ENCODE measurements around the gene LRRN1. TPM values are rescaled to one million over a fixed set of nuclear protein-coding genes. Genes with fewer than 3 reads are reported as not detected.

LRRN1 gene
- total and polyA plus RNA-seq, 9 donors: 26.6 to 133 (median 78.5) TPM

DNA sequence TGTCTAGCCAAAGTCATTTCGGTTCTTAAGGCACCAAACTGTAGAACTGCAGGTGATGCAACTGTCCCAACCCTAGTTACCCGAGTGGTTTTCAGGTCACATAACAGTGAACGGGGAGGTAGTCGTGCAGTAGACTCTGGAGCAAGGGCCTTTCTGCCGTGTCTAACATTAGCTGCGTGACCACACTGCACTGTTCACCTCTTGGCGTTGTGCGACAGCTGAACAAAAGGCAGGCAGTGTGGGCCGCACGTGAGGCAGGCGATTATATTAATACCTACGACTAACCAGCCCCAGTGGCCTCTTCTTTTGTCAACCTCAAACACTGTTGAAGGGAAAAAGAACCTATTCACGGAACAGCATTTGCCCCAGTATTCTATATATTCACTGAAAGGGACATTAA is 2.8 kb downstream of the LRRN1 start:
- Histone ChIP-seq H3K36me3 (ENCODE audit: control insufficient read depth, insufficient read depth, low read length) (no peaks in the 10 kb centered on the region), H3K9me3 (replicated peaks; ENCODE audit: control insufficient read depth, low read depth, low read length) (no peaks in the 10 kb centered on the region), H3K4me3 (ENCODE audit: low read length) (peak overlapping the region; percentile 66), H3K4me1 (ENCODE audit: control insufficient read depth, insufficient read depth, low read length) (peaks cover 14% of the 10 kb centered on the region), H3K27me3 (ENCODE audit: control insufficient read depth, insufficient read depth, low read length) (peaks cover 41% of the 10 kb centered on the region), H3K27ac (ENCODE audit: low read length) (no peak overlapping the region)
- no peak for DNase-seq
- 57% methylated on average over 8 of the region's 13 CpGs for WGBS (ENCODE audit: insufficient coverage)

DNA sequence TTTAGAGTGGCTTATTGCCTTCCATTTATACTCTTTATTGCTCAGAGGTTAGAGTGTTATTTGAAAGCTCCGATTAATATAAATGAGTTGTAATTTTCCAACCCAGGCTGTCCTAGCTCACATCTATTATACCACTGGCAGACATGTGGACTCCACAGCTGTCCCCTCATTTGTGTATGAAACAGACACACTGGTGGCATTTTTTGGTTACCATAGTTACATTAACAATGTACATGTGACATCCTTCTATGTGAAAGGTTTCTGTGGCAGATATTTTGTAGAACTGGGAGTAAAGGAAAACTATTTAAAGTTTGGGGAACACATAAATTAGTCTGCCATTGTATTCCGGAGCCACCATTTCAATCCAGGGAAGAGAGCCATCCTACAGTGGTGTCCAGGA is 5.3 kb downstream of the LRRN1 start:
- 80% methylated on average over 1 of the region's 2 CpGs for WGBS (ENCODE audit: insufficient coverage)
- H3K9me3 ChIP-seq (replicated peaks; ENCODE audit: control insufficient read depth, low read depth, low read length): no peaks in the 10 kb centered on the region
- no peaks in the 10 kb centered on the region for H3K36me3 ChIP-seq (ENCODE audit: control insufficient read depth, insufficient read depth, low read length)
- H3K27me3 ChIP-seq (ENCODE audit: control insufficient read depth, insufficient read depth, low read length): peaks cover 25% of the 10 kb centered on the region
- no peak overlapping the region for H3K27ac ChIP-seq (ENCODE audit: low read length)
- no peak overlapping the region for H3K4me3 ChIP-seq (ENCODE audit: low read length)
- no peak for DNase-seq
- peaks cover 8% of the 10 kb centered on the region for H3K4me1 ChIP-seq (ENCODE audit: control insufficient read depth, insufficient read depth, low read length)

DNA sequence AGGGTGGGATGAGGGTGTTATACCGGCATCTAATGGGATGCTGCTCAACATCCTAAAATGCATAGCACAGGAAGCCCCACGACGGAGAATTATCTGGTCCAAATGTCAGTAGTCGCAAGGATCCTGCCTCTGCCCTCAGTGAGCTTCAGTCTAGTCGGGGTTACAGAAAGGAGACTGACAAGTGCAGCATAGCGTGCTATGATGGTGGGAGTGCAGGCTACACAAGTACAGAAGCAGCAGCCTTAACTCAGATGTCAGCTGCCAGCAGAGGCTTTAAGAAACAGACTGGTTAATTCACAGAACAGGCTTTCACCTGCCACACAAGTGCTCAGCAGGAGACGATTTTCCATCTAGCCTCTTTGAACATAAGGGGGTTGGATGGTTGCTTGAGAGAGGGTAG is 6.9 kb downstream of the LRRN1 start:
- no peak for DNase-seq
- Histone ChIP-seq H3K27ac (ENCODE audit: low read length) (no peak overlapping the region), H3K27me3 (ENCODE audit: control insufficient read depth, insufficient read depth, low read length) (peaks cover 10% of the 10 kb centered on the region), H3K4me3 (ENCODE audit: low read length) (no peak overlapping the region), H3K4me1 (ENCODE audit: control insufficient read depth, insufficient read depth, low read length) (peaks cover 2% of the 10 kb centered on the region), H3K9me3 (replicated peaks; ENCODE audit: control insufficient read depth, low read depth, low read length) (no peaks in the 10 kb centered on the region), H3K36me3 (ENCODE audit: control insufficient read depth, insufficient read depth, low read length) (no peaks in the 10 kb centered on the region)
- WGBS (ENCODE audit: insufficient coverage): 92% methylated on average over 7 of the region's 7 CpGs

DNA sequence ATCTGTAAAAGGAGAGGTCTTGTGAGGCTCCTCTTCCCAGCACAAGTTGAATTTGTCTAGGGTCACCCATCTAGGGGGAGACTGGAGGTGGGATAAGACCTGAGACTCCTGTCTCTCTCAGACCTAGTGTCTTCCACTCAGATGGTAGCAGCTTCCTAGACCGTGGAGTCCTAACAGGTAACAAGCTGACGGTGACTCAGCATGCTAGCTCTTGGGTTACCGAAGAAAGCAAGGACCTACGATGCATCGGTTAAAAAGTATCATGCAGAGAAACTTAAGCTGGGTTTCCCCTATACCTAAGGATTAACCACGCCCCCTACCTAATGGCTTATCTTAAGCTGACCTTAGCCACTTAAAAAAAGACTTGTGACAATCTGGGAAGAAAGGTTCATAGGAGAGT is 7.6 kb downstream of the LRRN1 start:
- no peak for DNase-seq
- H3K27ac ChIP-seq (ENCODE audit: low read length): no peak overlapping the region
- peaks cover 5% of the 10 kb centered on the region for H3K27me3 ChIP-seq (ENCODE audit: control insufficient read depth, insufficient read depth, low read length)
- no peaks in the 10 kb centered on the region for H3K36me3 ChIP-seq (ENCODE audit: control insufficient read depth, insufficient read depth, low read length)
- no peaks in the 10 kb centered on the region for H3K9me3 ChIP-seq (replicated peaks; ENCODE audit: control insufficient read depth, low read depth, low read length)
- no peak overlapping the region for H3K4me3 ChIP-seq (ENCODE audit: low read length)
- WGBS (ENCODE audit: insufficient coverage): 92% methylated on average over 2 of the region's 6 CpGs
- no peaks in the 10 kb centered on the region for H3K4me1 ChIP-seq (ENCODE audit: control insufficient read depth, insufficient read depth, low read length)

DNA sequence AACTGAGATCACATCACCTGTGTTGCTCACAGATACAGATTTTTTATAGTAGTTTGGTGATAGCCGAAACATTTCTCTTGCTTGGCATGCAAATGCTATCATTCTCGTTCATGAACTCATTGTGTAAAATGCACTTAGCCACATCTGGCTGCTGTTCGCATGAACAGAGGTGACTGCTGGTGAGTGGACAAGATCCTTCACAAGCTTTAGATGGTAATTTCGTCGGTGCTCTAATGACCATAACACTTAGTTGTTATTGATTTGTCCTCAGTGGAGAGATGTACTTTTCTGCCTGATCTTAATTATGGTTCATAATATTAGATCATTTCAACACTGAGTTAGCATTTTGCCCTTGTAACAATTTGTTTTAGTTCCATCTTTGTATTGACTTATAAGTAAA is 13.8 kb downstream of the LRRN1 start:
- no peak overlapping the region for H3K4me3 ChIP-seq (ENCODE audit: low read length)
- H3K4me1 ChIP-seq (ENCODE audit: control insufficient read depth, insufficient read depth, low read length): no peaks in the 10 kb centered on the region
- DNase-seq: no peak
- H3K27ac ChIP-seq (ENCODE audit: low read length): no peak overlapping the region
- no peaks in the 10 kb centered on the region for H3K9me3 ChIP-seq (replicated peaks; ENCODE audit: control insufficient read depth, low read depth, low read length)
- peaks cover 4% of the 10 kb centered on the region for H3K36me3 ChIP-seq (ENCODE audit: control insufficient read depth, insufficient read depth, low read length)
- H3K27me3 ChIP-seq (ENCODE audit: control insufficient read depth, insufficient read depth, low read length): no peaks in the 10 kb centered on the region
- 65% methylated on average over 2 of the region's 5 CpGs for WGBS (ENCODE audit: insufficient coverage)

DNA sequence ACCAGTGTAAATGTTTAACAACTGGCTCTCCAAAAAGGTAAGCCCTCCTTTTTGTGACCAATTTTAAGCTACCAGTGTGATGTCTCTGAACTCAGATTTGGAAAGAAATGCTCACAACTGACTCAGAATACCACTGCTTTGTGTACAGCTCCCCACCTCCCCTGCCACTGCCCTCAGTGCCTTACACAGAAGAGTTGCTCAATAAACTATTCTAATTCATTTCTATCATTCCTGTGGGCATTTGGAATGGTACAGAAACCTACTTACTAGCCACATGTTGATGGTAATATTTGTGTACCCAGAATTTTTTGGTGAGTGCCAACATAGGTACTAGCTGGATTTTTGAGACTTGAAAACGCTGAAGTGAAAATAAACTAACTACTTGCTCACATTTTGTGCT is 16.0 kb downstream of the LRRN1 start:
- peaks cover 6% of the 10 kb centered on the region for H3K36me3 ChIP-seq (ENCODE audit: control insufficient read depth, insufficient read depth, low read length)
- H3K27me3 ChIP-seq (ENCODE audit: control insufficient read depth, insufficient read depth, low read length): no peaks in the 10 kb centered on the region
- H3K27ac ChIP-seq (ENCODE audit: low read length): no peak overlapping the region
- no peaks in the 10 kb centered on the region for H3K9me3 ChIP-seq (replicated peaks; ENCODE audit: control insufficient read depth, low read depth, low read length)
- H3K4me1 ChIP-seq (ENCODE audit: control insufficient read depth, insufficient read depth, low read length): no peaks in the 10 kb centered on the region
- no peak for DNase-seq
- H3K4me3 ChIP-seq (ENCODE audit: low read length): no peak overlapping the region
- WGBS (ENCODE audit: insufficient coverage): no CpG with 5 or more reads among the region's 1 CpG

DNA sequence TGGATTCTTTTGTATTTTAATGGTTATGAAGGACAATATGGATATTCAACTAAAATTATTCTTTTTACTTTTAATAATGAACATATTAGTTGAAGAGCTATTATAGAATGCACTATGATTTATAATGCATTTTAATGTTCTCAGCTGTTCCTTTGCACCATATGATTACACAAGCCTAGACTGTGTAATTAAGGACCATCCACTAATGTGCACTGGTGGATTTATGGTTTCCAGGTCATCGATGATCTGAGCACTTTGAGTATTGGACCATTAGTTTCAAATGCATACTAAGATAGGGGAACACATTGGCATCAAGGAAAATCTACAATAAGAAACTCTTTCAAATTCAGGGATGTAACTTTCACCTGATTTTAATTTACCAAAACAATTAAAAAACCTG is 16.8 kb downstream of the LRRN1 start:
- no peak overlapping the region for H3K27ac ChIP-seq (ENCODE audit: low read length)
- no peaks in the 10 kb centered on the region for H3K27me3 ChIP-seq (ENCODE audit: control insufficient read depth, insufficient read depth, low read length)
- no CpG with 5 or more reads among the region's 1 CpG for WGBS (ENCODE audit: insufficient coverage)
- no peaks in the 10 kb centered on the region for H3K4me1 ChIP-seq (ENCODE audit: control insufficient read depth, insufficient read depth, low read length)
- no peak overlapping the region for H3K4me3 ChIP-seq (ENCODE audit: low read length)
- H3K36me3 ChIP-seq (ENCODE audit: control insufficient read depth, insufficient read depth, low read length): peaks cover 6% of the 10 kb centered on the region
- no peaks in the 10 kb centered on the region for H3K9me3 ChIP-seq (replicated peaks; ENCODE audit: control insufficient read depth, low read depth, low read length)
- DNase-seq: no peak

DNA sequence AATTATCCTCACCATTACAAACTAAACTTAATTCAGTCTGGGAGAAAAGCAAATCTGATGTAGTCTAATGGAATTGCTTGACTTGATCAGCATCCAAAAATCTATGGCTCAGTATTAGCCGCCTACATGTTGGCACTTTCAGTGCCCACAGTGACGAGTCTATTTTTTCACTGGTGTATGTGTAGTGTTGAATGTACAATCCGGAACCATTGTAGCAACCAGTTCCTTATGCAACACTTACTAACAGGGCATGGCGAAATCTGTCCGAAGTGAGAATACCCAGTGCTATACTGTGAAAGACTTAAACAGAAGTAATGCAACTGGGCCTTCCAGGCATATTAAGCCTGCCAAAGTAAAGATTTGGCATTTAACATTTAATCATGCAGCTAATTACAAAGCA is 18.6 kb downstream of the LRRN1 start:
- H3K36me3 ChIP-seq (ENCODE audit: control insufficient read depth, insufficient read depth, low read length): peaks cover 6% of the 10 kb centered on the region
- WGBS (ENCODE audit: insufficient coverage): 100% methylated on average over 2 of the region's 5 CpGs
- no peaks in the 10 kb centered on the region for H3K4me1 ChIP-seq (ENCODE audit: control insufficient read depth, insufficient read depth, low read length)
- DNase-seq: peak; percentile 22
- no peak overlapping the region for H3K4me3 ChIP-seq (ENCODE audit: low read length)
- no peak overlapping the region for H3K27ac ChIP-seq (ENCODE audit: low read length)
- H3K9me3 ChIP-seq (replicated peaks; ENCODE audit: control insufficient read depth, low read depth, low read length): no peaks in the 10 kb centered on the region
- H3K27me3 ChIP-seq (ENCODE audit: control insufficient read depth, insufficient read depth, low read length): no peaks in the 10 kb centered on the region

DNA sequence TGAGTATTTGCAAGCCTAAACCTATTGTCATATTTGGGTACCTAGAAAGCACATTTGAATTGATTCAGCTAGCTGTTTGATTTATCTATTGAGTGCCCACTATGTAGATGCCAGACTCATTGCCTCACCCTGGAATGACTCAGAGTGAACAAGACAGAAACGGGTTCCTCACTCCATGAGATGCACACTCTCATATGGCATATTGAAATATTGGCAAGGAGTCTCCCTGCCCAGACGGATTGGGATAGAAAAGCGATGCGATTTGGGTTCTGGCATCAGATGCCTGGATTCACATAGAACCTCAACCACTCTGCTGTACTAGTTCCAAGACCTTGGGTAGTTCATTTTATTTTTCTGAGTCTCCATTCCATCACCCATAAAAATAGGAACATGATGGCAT is 22.5 kb downstream of the LRRN1 start:
- DNase-seq: no peak
- H3K27me3 ChIP-seq (ENCODE audit: control insufficient read depth, insufficient read depth, low read length): no peaks in the 10 kb centered on the region
- no peak overlapping the region for H3K4me3 ChIP-seq (ENCODE audit: low read length)
- no peak overlapping the region for H3K27ac ChIP-seq (ENCODE audit: low read length)
- WGBS (ENCODE audit: insufficient coverage): 100% methylated on average over 2 of the region's 4 CpGs
- peaks cover 3% of the 10 kb centered on the region for H3K36me3 ChIP-seq (ENCODE audit: control insufficient read depth, insufficient read depth, low read length)
- H3K4me1 ChIP-seq (ENCODE audit: control insufficient read depth, insufficient read depth, low read length): no peaks in the 10 kb centered on the region
- H3K9me3 ChIP-seq (replicated peaks; ENCODE audit: control insufficient read depth, low read depth, low read length): no peaks in the 10 kb centered on the region

DNA sequence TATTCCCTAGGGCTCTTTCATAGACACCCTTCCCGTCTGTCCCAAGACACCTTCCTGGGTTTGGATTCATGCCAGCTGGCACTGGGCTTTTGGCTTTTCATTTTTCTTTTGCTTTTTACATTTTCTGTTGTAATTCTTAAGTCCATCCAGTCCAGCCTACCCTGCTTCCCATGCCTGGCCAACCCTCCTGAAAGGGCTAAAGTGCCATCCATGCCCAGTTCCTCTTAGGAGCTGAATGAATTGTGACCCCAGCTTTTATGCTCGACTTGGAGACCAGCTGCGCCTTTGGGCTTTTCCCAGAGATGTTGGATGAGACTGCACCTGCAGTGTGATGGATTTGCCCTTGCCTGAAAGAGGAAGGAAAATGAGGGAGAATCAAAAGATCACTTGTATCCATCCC is 25.8 kb downstream of the LRRN1 start:
- no peaks in the 10 kb centered on the region for H3K4me1 ChIP-seq (ENCODE audit: control insufficient read depth, insufficient read depth, low read length)
- no peak for DNase-seq
- no peaks in the 10 kb centered on the region for H3K9me3 ChIP-seq (replicated peaks; ENCODE audit: control insufficient read depth, low read depth, low read length)
- no peaks in the 10 kb centered on the region for H3K27me3 ChIP-seq (ENCODE audit: control insufficient read depth, insufficient read depth, low read length)
- H3K36me3 ChIP-seq (ENCODE audit: control insufficient read depth, insufficient read depth, low read length): no peaks in the 10 kb centered on the region
- no peak overlapping the region for H3K4me3 ChIP-seq (ENCODE audit: low read length)
- H3K27ac ChIP-seq (ENCODE audit: low read length): no peak overlapping the region
- 85% methylated on average over 2 of the region's 3 CpGs for WGBS (ENCODE audit: insufficient coverage)

DNA sequence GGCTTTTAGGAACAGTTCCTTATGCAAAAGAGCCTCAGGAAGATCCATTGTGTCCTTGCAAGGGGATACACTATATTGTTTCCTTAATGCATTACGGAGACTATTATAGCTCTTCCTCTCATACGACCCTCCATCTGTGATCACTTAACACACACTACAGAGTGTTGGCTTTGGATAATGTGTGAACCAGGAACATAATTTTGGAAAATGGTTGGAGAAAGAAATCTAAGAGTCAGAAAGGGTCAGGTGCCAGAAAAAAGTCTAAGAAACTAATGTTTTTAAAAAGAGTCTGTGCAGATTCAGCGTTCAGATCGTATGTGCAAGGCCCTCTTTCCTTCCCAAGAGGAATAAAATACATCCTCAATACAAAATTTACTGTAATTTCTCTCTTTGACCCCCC is 27.3 kb downstream of the LRRN1 start:
- Histone ChIP-seq H3K4me3 (ENCODE audit: low read length) (no peak overlapping the region), H3K27ac (ENCODE audit: low read length) (no peak overlapping the region), H3K9me3 (replicated peaks; ENCODE audit: control insufficient read depth, low read depth, low read length) (peaks cover 2% of the 10 kb centered on the region), H3K36me3 (ENCODE audit: control insufficient read depth, insufficient read depth, low read length) (no peaks in the 10 kb centered on the region), H3K27me3 (ENCODE audit: control insufficient read depth, insufficient read depth, low read length) (no peaks in the 10 kb centered on the region), H3K4me1 (ENCODE audit: control insufficient read depth, insufficient read depth, low read length) (no peaks in the 10 kb centered on the region)
- peak; percentile 14 for DNase-seq
- WGBS (ENCODE audit: insufficient coverage): 42% methylated on average over 2 of the region's 4 CpGs
